ENCODE data around the gene PAIP2B. TPM values are rescaled to one million over a fixed set of nuclear protein-coding genes. Genes with fewer than 3 reads are reported as not detected.

Gene PAIP2B
- total RNA-seq, 1 experiment from 2014 or later = 17.7 TPM

- H2AFZ ChIP-seq (ENCODE audit: low read length) = no peak overlapping the region
Observed at GRCh38 chr2:71154279-71154678, 72.6 kb downstream of the PAIP2B start.

More at GRCh38 chr2:71154279-71154678, 72.6 kb downstream of the PAIP2B start:
- Histone ChIP-seq H3K9ac (ENCODE audit: extremely low read depth, insufficient read length, low read length) (no peak overlapping the region), H3K18ac (ENCODE audit: insufficient read length, low read depth, low read length) (no peak overlapping the region), H4K5ac (ENCODE audit: insufficient read length, low read depth, low read length) (no peak overlapping the region), H2BK20ac (ENCODE audit: low read depth, low read length, poor library complexity, severe bottlenecking) (no peak overlapping the region), H3K27me3 (ENCODE audit: insufficient read depth, low read length) (no peaks in the 10 kb centered on the region), H2AK5ac (ENCODE audit: insufficient read length, low read length) (no peak overlapping the region), H2BK15ac (ENCODE audit: low read depth, low read length) (no peak overlapping the region), H3K79me1 (ENCODE audit: insufficient read depth, low read depth, low read length, poor library complexity, severe bottlenecking) (no peaks in the 10 kb centered on the region), H3K4ac (ENCODE audit: low read depth, low read length) (no peak overlapping the region), H3K27ac (ENCODE audit: insufficient read length, low read depth, low read length) (no peak overlapping the region), H3K56ac (ENCODE audit: insufficient read length, low read depth, low read length) (no peak overlapping the region), H2BK5ac (ENCODE audit: insufficient read length, low read length) (no peak overlapping the region), H3K23ac (ENCODE audit: insufficient read length, low read depth, low read length) (no peak overlapping the region), H2BK120ac (ENCODE audit: low read depth, low read length, poor library complexity, severe bottlenecking) (no peak overlapping the region), H3K4me1 (ENCODE audit: insufficient read depth, low read length) (no peaks in the 10 kb centered on the region; the same call in 1 of the 2 replicates), H3K23me2 (ENCODE audit: insufficient read length, low read depth, low read length, poor library complexity, severe bottlenecking) (no peaks in the 10 kb centered on the region), H2BK12ac (ENCODE audit: insufficient read length, low read depth, low read length) (no peak overlapping the region), H4K8ac (replicated peaks; ENCODE audit: insufficient read length, low read depth, low read length) (no peak overlapping the region), H3T11ph (ENCODE audit: low read length) (no peak overlapping the region), H4K20me1 (ENCODE audit: control insufficient read depth, insufficient read depth, insufficient read length) (no peaks in the 10 kb centered on the region), H4K91ac (ENCODE audit: insufficient read length, low read depth, low read length) (no peak overlapping the region), H3K79me2 (ENCODE audit: insufficient read depth, low read length) (no peaks in the 10 kb centered on the region), H3K14ac (ENCODE audit: insufficient read depth, low read length) (no peak overlapping the region), H3K9me3 (ENCODE audit: control insufficient read depth, low read depth, low read length) (no peaks in the 10 kb centered on the region), H3K4me2 (ENCODE audit: insufficient read depth, insufficient read length, low read length) (no peak overlapping the region)
- peaks cover 6 to 12% (median 10%) of the 10 kb centered on the region in 3 experiments; a peak in 6 of 7 replicates for H3K36me3 Mint-ChIP-seq (ENCODE audit: insufficient read depth in 1 of 3, low read depth in 3 of 3)
- TF ChIP-seq CTCF (conservative IDR thresholded peaks at IDR 0.05) = no peak
- DNase-seq = no peak
- H3K27me3 Mint-ChIP-seq (ENCODE audit: low read depth) = peaks cover 4% of the 10 kb centered on the region
- peaks cover 10 to 23% of the 10 kb centered on the region in 2 experiments for H3K4me1 Mint-ChIP-seq
- H3K9me3 Mint-ChIP-seq = no peaks in the 10 kb centered on the region
- no CpG with 5 or more reads among the region's 8 CpGs for WGBS (ENCODE audit: extremely low coverage, insufficient read length, low lambda C conversion rate)
- H3K27ac Mint-ChIP-seq = no peak overlapping the region
- no peak overlapping the region for H3K4me3 Mint-ChIP-seq
